ENCODE data around the gene FOXN3. TPM values are rescaled to one million over a fixed set of nuclear protein-coding genes. Genes with fewer than 3 reads are reported as not detected.

Gene FOXN3
- total RNA-seq, 2 donors from 2014 or later, result 53.9 to 141 TPM

DNA sequence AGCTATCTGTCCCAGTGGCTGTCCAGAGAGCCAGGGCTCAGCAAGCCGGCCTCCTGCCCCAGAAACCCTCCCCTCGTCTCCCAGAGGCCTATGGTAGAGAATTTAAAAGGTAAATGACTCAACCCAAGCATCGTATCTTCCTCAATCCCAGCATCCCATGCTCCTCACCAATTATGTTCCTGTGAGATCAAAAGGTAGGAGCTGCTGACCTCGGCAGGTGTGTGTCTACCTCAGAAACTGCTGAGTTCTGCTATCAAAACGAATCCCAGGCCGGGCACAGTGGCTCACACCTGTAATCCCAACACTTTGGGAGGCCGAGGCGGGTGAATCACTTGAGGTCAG lies 49.3 kb downstream of the FOXN3 start:
- intact Hi-C loops (cut with DNase I), result loop anchor here (10.0 kb wide), 1 partner anchor 47 kb away; the partner anchor contains the start of gene FOXN3
- H3K9me3 ChIP-seq, result no peaks in the 10 kb centered on the region
- 81% methylated on average over 8 of the region's 8 CpGs for WGBS
- TF ChIP-seq POLR2A (IDR thresholded peaks at IDR 0.05) (no peak), POLR2AphosphoS5 (IDR thresholded peaks at IDR 0.05) (no peak)
- TF ChIP-seq, protein P1, sequence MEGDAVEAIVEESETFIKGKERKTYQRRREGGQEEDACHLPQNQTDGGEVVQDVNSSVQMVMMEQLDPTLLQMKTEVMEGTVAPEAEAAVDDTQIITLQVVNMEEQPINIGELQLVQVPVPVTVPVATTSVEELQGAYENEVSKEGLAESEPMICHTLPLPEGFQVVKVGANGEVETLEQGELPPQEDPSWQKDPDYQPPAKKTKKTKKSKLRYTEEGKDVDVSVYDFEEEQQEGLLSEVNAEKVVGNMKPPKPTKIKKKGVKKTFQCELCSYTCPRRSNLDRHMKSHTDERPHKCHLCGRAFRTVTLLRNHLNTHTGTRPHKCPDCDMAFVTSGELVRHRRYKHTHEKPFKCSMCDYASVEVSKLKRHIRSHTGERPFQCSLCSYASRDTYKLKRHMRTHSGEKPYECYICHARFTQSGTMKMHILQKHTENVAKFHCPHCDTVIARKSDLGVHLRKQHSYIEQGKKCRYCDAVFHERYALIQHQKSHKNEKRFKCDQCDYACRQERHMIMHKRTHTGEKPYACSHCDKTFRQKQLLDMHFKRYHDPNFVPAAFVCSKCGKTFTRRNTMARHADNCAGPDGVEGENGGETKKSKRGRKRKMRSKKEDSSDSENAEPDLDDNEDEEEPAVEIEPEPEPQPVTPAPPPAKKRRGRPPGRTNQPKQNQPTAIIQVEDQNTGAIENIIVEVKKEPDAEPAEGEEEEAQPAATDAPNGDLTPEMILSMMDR (IDR thresholded peaks at IDR 0.05), result no peak
- no peaks in the 10 kb centered on the region for H3K27me3 ChIP-seq (replicated peaks; ENCODE audit: insufficient read depth)
- peak overlapping the region in 1 of 2 donors; percentile 19 for H3K27ac ChIP-seq
- no peak overlapping the region for H3K4me3 ChIP-seq
- no peaks in the 10 kb centered on the region for H3K4me1 ChIP-seq (replicated peaks)
- no peak for DNase-seq (ENCODE audit: low spot score)
- H3K36me3 ChIP-seq, result no peaks in the 10 kb centered on the region

DNA sequence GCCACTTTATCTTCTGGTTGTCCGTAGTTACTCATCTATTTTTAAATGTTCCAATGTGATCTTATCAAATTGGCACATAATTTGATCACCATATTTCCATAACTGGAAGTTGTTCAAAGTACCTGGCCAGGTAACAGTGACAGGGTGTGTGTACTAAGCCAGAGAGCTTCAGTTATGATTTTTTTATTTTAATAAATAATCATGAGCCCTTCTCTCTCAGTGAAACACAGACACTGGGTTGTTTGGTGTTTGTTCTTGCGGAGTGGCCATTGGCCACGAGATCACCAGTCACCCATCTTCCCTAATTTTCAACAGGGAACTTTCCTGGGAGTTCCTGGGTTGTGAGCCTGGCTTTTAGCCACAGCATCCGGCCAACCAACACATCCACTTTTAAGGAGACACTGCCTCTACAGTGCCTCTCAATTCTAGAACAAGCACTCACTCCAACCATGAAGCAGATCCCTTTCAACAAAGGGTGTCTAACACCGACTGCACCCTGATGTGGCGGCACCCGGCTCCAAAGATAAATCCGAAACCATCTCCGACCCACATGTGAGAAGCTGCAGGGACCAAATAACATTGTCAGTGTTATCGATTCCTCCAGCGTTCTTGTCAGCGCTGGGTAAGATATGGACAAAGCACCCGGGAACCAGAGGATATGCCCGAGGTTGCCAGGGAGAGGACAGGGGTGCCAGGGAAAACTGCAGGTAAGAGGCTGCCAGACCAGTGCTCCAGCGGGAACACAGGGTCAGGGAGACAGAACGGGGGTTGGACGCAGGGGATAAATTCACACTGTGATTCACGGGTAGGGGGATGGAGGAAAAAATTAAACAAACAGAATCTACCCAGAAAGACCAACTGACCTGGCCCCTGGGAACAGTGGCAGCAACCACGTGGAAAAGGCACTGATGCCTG lies 49.9 kb downstream of the FOXN3 start:
- no peak for DNase-seq (ENCODE audit: low spot score)
- Histone ChIP-seq H3K27ac (peak overlapping the region in 1 of 2 donors; percentile 19), H3K4me1 (replicated peaks) (no peaks in the 10 kb centered on the region), H3K36me3 (no peaks in the 10 kb centered on the region), H3K9me3 (no peaks in the 10 kb centered on the region), H3K4me3 (no peak overlapping the region), H3K27me3 (replicated peaks; ENCODE audit: insufficient read depth) (no peaks in the 10 kb centered on the region)
- intact Hi-C loops (cut with DNase I), result loop anchor here (10.0 kb wide), 1 partner anchor 48 kb away; the partner anchor contains the start of gene FOXN3
- TF ChIP-seq POLR2A (IDR thresholded peaks at IDR 0.05), result no peak
- TF ChIP-seq, protein P1 (IDR thresholded peaks at IDR 0.05), result no peak
- no peak for TF ChIP-seq POLR2AphosphoS5 (IDR thresholded peaks at IDR 0.05)
- 54% methylated on average over 19 of the region's 19 CpGs for WGBS

DNA sequence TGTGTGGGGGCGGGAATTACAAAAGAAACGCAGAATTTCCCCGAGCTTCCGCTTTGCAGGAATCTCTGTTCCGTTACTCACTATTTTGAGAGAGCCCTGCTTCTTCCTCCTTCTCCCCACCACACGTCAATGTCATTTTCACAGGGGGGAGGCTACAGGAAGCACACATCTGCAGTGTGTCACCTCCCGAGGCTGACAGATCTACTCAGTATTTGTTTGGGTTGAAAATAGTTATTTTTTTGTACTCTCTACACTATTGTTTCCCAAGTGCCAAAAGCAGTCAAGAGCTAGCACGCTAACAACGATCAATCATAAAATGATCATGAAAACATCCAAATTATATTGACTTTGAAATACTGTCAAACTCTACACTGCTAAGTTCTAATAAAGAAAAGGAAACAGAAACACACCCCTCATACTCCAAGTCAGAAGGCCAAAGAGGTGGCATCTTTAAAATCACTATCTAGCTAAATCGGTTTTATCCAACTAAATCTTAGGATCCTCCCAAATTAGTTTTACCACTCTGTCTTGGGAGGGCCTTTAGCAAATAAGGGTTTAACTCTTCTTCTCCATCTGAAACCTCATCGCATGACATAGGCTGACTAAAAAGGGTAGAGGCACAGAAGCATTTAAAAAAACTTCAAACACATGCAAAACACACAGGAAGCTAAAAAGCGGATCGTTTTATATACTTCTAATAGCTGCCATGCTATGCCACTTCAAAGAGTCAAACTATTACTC lies 51.8 kb downstream of the FOXN3 start:
- intact Hi-C loops (cut with DNase I), result loop anchor here (10.0 kb wide), 1 partner anchor 50 kb away; the partner anchor contains the start of gene FOXN3
- TF ChIP-seq POLR2A (IDR thresholded peaks at IDR 0.05) (no peak), POLR2AphosphoS5 (IDR thresholded peaks at IDR 0.05) (no peak)
- TF ChIP-seq, protein P1 (IDR thresholded peaks at IDR 0.05), result no peak
- H3K9me3 ChIP-seq, result no peaks in the 10 kb centered on the region
- H3K4me1 ChIP-seq (replicated peaks), result no peaks in the 10 kb centered on the region
- no peak overlapping the region for H3K4me3 ChIP-seq
- no peaks in the 10 kb centered on the region for H3K36me3 ChIP-seq
- WGBS, result 78% methylated on average over 13 of the region's 13 CpGs
- H3K27ac ChIP-seq, result no peak overlapping the region
- H3K27me3 ChIP-seq (replicated peaks; ENCODE audit: insufficient read depth), result no peaks in the 10 kb centered on the region
- DNase-seq (ENCODE audit: low spot score), result no peak

DNA sequence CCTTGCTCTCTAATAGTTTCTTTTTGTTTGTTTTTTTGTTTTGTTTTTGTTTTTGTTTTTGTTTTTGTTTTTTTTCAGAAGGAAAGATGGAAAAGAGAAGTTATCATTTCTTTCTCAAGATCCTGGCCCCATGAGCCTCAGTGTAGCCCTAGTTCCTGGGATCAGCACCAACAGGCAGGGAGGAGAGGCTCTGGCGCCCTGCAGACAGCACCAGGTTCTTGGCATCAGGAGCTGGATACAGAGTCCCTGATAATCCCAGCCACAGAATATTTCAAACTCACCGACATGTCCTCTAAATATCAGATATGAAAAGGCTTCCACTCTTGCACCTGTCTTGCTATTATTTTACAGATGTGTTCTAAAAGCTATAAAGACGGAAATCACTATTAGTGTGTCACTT lies 52.7 kb downstream of the FOXN3 start:
- H3K4me3 ChIP-seq, result no peak overlapping the region
- TF ChIP-seq, protein P1 (IDR thresholded peaks at IDR 0.05), result no peak
- TF ChIP-seq POLR2A (IDR thresholded peaks at IDR 0.05), result no peak
- no peak for TF ChIP-seq POLR2AphosphoS5 (IDR thresholded peaks at IDR 0.05)
- H3K27ac ChIP-seq, result no peak overlapping the region
- H3K4me1 ChIP-seq (replicated peaks), result no peaks in the 10 kb centered on the region
- no peak for DNase-seq (ENCODE audit: low spot score)
- intact Hi-C loops (cut with DNase I), result loop anchor here (10.0 kb wide), 1 partner anchor 50 kb away; the partner anchor contains the start of gene FOXN3
- no peaks in the 10 kb centered on the region for H3K9me3 ChIP-seq
- no peaks in the 10 kb centered on the region for H3K36me3 ChIP-seq
- 84% methylated on average over 3 of the region's 3 CpGs for WGBS
- no peaks in the 10 kb centered on the region for H3K27me3 ChIP-seq (replicated peaks; ENCODE audit: insufficient read depth)
